Fibroblast of pulmonary artery (primary cell): ENCODE results near the gene GRHL3.

ENCODE experiments used
- DNase-seq: peaks from one replicate; pipeline ENCODE4 v3.0.0-alpha.2; 2010; ENCODE audit warnings: low read depth
- H3K4me3 ChIP-seq: replicated peaks from 2 replicates; pipeline ENCODE4 v1.5.1; 2011; ENCODE audit warnings: low read depth, mild to moderate bottlenecking, control low read depth, low read length, moderate library complexity
- CTCF ChIP-seq: IDR thresholded peaks from 2 replicates; pipeline ENCODE4 v1.5.1; 2011; ENCODE audit warnings: mild to moderate bottlenecking, control low read depth, low read length, inconsistent platforms; ENCODE audit errors: missing control alignments

The GRHL3 gene

GRCh38 chr1:24384251-24385090, 65.3 kb downstream of the GRHL3 start:
- no peak for TF ChIP-seq CTCF
- no peak overlapping the region for H3K4me3 ChIP-seq
- peak; percentile 55 for DNase-seq

GRCh38 chr1:24385160-24385940, 66.2 kb downstream of the GRHL3 start:
- H3K4me3 ChIP-seq = no peak overlapping the region
- peak; percentile 38 for TF ChIP-seq CTCF
- DNase-seq = peak; percentile 21

GRCh38 chr1:24386241-24386640, 67.1 kb downstream of the GRHL3 start:
- TF ChIP-seq CTCF = no peak
- no peak overlapping the region for H3K4me3 ChIP-seq
- DNase-seq = no peak

GRCh38 chr1:24386931-24387330, 67.8 kb downstream of the GRHL3 start:
- H3K4me3 ChIP-seq = no peak overlapping the region

GRCh38 chr1:24387636-24388175, 68.5 kb downstream of the GRHL3 start:
- H3K4me3 ChIP-seq = no peak overlapping the region
- TF ChIP-seq CTCF = no peak
- no peak for DNase-seq

More at GRCh38 chr1:24386931-24387330, 67.8 kb downstream of the GRHL3 start:
- no peak for DNase-seq
- no peak for TF ChIP-seq CTCF

- DNase-seq = no peak
- TF ChIP-seq CTCF = no peak
- H3K4me3 ChIP-seq = no peak overlapping the region
Observed at GRCh38 chr1:24388331-24388885, 69.3 kb downstream of the GRHL3 start.
